HepG2 (cell line): Measurements from ENCODE around the gene METTL5. TPM values are rescaled to one million over a fixed set of nuclear protein-coding genes. Genes with fewer than 3 reads are reported as not detected.

Source experiments
- ETS1 ChIP-seq: sonication (generic); formaldehyde crosslinking; IDR thresholded peaks from 2 replicates; pipeline ENCODE4 v1.4.0; 2020; ENCODE audit warnings: missing genetic modification reagents
- GABPA ChIP-seq, 2 experiments: IDR thresholded peaks; 2 replicates each; pipeline ENCODE4 v1.6.1; 2011 to 2016; ENCODE audit warnings: low read depth in 2 of 2, low read length in 1 of 2, missing biosample characterization in 1 of 2, missing genetic modification characterization in 1 of 2
- IKZF1 ChIP-seq: fragments of 450-650 bp; IDR thresholded peaks from 2 replicates; pipeline ENCODE4 v1.7.1; 2016
- KMT2A ChIP-seq: sonication (generic); formaldehyde crosslinking; IDR thresholded peaks from 2 replicates; pipeline ENCODE4 v1.4.0; 2020; ENCODE audit warnings: missing genetic modification reagents
- LCORL ChIP-seq, 2 experiments: fragments of 450-650 bp in 1 of 2; sonication (generic) in 1 of 2; formaldehyde crosslinking in 1 of 2; IDR thresholded peaks; 2 replicates each; pipeline versions ENCODE4 v1.5.0 to v1.6.1; 2017 to 2020; ENCODE audit warnings: antibody characterized with exemption in 1 of 2, missing genetic modification reagents in 1 of 2
- NKX3-1 ChIP-seq: sonication (generic); formaldehyde crosslinking; IDR thresholded peaks from 2 replicates; pipeline ENCODE4 v1.5.0; 2020; ENCODE audit warnings: missing genetic modification reagents
- NONO ChIP-seq, 2 experiments: fragments of 450-650 bp in 1 of 2; sonication (generic) in 1 of 2; formaldehyde crosslinking in 1 of 2; IDR thresholded peaks in 1 of 2; conservative IDR thresholded peaks in 1 of 2; 2 replicates each; pipeline versions ENCODE4 v1.6.1 to v1.8.0; 2017 to 2022; ENCODE audit warnings: mild to moderate bottlenecking in 1 of 2, missing genetic modification reagents in 1 of 2, moderate library complexity in 1 of 2
- RBM22 ChIP-seq: fragments of 200-400 bp; formaldehyde crosslinking; optimal IDR thresholded peaks from 2 replicates; pipeline ENCODE3; 2017; ENCODE audit warnings: mild to moderate bottlenecking, low read length, moderate library complexity
- TBX3 ChIP-seq: fragments of 450-650 bp; IDR thresholded peaks from 2 replicates; pipeline ENCODE4 v1.6.1; 2017; ENCODE audit warnings: antibody characterized with exemption, mild to moderate bottlenecking, inconsistent platforms, borderline replicate concordance
- U2AF1 ChIP-seq: fragments of 200-400 bp; formaldehyde crosslinking; optimal IDR thresholded peaks from 2 replicates; pipeline ENCODE3; 2017; ENCODE audit warnings: mild to moderate bottlenecking, low read depth, low read length
- ZBTB7B ChIP-seq: sonication (generic); formaldehyde crosslinking; IDR thresholded peaks from 2 replicates; pipeline ENCODE4 v1.4.0; 2020; ENCODE audit warnings: missing genetic modification reagents
- ZNF180 ChIP-seq: sonication (generic); formaldehyde crosslinking; IDR thresholded peaks from 2 replicates; pipeline ENCODE4 v1.4.0; 2020; ENCODE audit warnings: low read depth, missing genetic modification reagents, borderline replicate concordance
- ZNF260 ChIP-seq: sonication (generic); formaldehyde crosslinking; IDR thresholded peaks from 2 replicates; pipeline ENCODE4 v1.4.0; 2020; ENCODE audit warnings: missing genetic modification reagents, low read depth, mild to moderate bottlenecking, borderline replicate concordance
- ZNF263 ChIP-seq: sonication (generic); formaldehyde crosslinking; IDR thresholded peaks from 2 replicates; pipeline ENCODE4 v1.4.0; 2020; ENCODE audit warnings: missing genetic modification reagents
- ZNF337 ChIP-seq: sonication (generic); formaldehyde crosslinking; IDR thresholded peaks from 2 replicates; pipeline ENCODE4 v1.5.1; 2020; ENCODE audit warnings: missing genetic modification reagents, low read depth, mild to moderate bottlenecking, borderline replicate concordance
- ZNF589 ChIP-seq: sonication (generic); formaldehyde crosslinking; conservative IDR thresholded peaks from 2 replicates; pipeline ENCODE4 v1.8.0; 2022; ENCODE audit warnings: mild to moderate bottlenecking, moderate library complexity, missing genetic modification reagents
- ZNF616 ChIP-seq: sonication (generic); formaldehyde crosslinking; IDR thresholded peaks from 2 replicates; pipeline ENCODE4 v1.5.0; 2020; ENCODE audit warnings: low read depth, mild to moderate bottlenecking, missing genetic modification reagents
- ZNF83 ChIP-seq: sonication (generic); formaldehyde crosslinking; IDR thresholded peaks from 2 replicates; pipeline ENCODE4 v1.4.0; 2020; ENCODE audit warnings: missing genetic modification reagents, mild to moderate bottlenecking, borderline replicate concordance
- polyA plus RNA-seq, 8 experiments: library from polyadenylated mRNA; depleted of rRNA in 3 of 8; stranded (reverse) in 7 of 8; unstranded in 1 of 8; fragments of >200 nt; fragmentation: Illumina TruSeq in 4 of 8; extraction: Trizol in 4 of 8; gene quantifications; 2 replicates each; pipeline versions ENCODE4 v1.2.1 to v1.2.3, GENCODE V29; 2011 to 2016; ENCODE audit warnings: low read depth in 4 of 8, missing spikeins in 1 of 8, mixed read lengths in 1 of 8; ENCODE audit not compliant: insufficient read depth in 1 of 8
- total RNA-seq, 5 experiments: library from RNA; depleted of rRNA; stranded (reverse); fragments of >200 nt; fragmentation: Illumina TruSeq; extraction: Trizol; gene quantifications; 2 replicates each; pipeline ENCODE4 v1.2.3, GENCODE V29; 2016; ENCODE audit warnings: low read depth in 1 of 5
- TF ChIP-seq, protein P1 (sequence below): sonication (generic); formaldehyde crosslinking; IDR thresholded peaks from 2 replicates; pipeline ENCODE4 v1.5.1; 2020; ENCODE audit warnings: missing genetic modification reagents, mild to moderate bottlenecking, borderline replicate concordance
- TF ChIP-seq, protein P2 (sequence below): sonication (generic); formaldehyde crosslinking; IDR thresholded peaks from 2 replicates; pipeline ENCODE4 v1.5.0; 2020; ENCODE audit warnings: mild to moderate bottlenecking, missing genetic modification reagents, borderline replicate concordance

The METTL5 gene
- total and polyA plus RNA-seq, 2 of the 13 experiments (the other 11 are each of a cell fraction or from before 2014, with no cell fraction given), result 50.7 to 95.1 TPM

- TF ChIP-seq, protein P1, sequence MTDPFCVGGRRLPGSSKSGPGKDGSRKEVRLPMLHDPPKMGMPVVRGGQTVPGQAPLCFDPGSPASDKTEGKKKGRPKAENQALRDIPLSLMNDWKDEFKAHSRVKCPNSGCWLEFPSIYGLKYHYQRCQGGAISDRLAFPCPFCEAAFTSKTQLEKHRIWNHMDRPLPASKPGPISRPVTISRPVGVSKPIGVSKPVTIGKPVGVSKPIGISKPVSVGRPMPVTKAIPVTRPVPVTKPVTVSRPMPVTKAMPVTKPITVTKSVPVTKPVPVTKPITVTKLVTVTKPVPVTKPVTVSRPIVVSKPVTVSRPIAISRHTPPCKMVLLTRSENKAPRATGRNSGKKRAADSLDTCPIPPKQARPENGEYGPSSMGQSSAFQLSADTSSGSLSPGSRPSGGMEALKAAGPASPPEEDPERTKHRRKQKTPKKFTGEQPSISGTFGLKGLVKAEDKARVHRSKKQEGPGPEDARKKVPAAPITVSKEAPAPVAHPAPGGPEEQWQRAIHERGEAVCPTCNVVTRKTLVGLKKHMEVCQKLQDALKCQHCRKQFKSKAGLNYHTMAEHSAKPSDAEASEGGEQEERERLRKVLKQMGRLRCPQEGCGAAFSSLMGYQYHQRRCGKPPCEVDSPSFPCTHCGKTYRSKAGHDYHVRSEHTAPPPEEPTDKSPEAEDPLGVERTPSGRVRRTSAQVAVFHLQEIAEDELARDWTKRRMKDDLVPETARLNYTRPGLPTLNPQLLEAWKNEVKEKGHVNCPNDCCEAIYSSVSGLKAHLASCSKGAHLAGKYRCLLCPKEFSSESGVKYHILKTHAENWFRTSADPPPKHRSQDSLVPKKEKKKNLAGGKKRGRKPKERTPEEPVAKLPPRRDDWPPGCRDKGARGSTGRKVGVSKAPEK (CRISPR knock-in tag), result no peak
- TF ChIP-seq RBM22 (no peak), ZNF180 (CRISPR knock-in tag) (no peak), U2AF1 (no peak), ZNF260 (CRISPR knock-in tag) (no peak), GABPA (IDR thresholded peaks at IDR 0.05; ENCODE audit: low read depth, low read length) (no peak), GABPA (CRISPR knock-in tag; IDR thresholded peaks at IDR 0.05; ENCODE audit: low read depth) (no peak), ETS1 (CRISPR knock-in tag) (no peak), NONO (IDR thresholded peaks at IDR 0.05) (no peak), NONO (CRISPR knock-in tag; conservative IDR thresholded peaks at IDR 0.05) (0 out of 2 replicates have a peak, but pooled peaks have one; percentile 46), ZBTB7B (CRISPR knock-in tag) (0 out of 2 replicates have a peak, but pooled peaks have one; percentile 35), ZNF589 (0 out of 2 replicates have a peak, but pooled peaks have one; percentile 28), ZNF337 (CRISPR knock-in tag) (0 out of 2 replicates have a peak, but pooled peaks have one; percentile 29), ZNF263 (CRISPR knock-in tag) (peak; percentile 63; the same call in 1 of the 2 replicates), TBX3 (no peak), LCORL (IDR thresholded peaks at IDR 0.05) (no peak), LCORL (CRISPR knock-in tag; IDR thresholded peaks at IDR 0.05) (peak; percentile 61; the same call in 1 of the 2 replicates), KMT2A (CRISPR knock-in tag) (peak; percentile 42; the same call in 1 of the 2 replicates), ZNF616 (CRISPR knock-in tag) (no peak), IKZF1 (no peak), NKX3-1 (CRISPR knock-in tag) (no peak), ZNF83 (CRISPR knock-in tag) (no peak)
- TF ChIP-seq, protein P2, sequence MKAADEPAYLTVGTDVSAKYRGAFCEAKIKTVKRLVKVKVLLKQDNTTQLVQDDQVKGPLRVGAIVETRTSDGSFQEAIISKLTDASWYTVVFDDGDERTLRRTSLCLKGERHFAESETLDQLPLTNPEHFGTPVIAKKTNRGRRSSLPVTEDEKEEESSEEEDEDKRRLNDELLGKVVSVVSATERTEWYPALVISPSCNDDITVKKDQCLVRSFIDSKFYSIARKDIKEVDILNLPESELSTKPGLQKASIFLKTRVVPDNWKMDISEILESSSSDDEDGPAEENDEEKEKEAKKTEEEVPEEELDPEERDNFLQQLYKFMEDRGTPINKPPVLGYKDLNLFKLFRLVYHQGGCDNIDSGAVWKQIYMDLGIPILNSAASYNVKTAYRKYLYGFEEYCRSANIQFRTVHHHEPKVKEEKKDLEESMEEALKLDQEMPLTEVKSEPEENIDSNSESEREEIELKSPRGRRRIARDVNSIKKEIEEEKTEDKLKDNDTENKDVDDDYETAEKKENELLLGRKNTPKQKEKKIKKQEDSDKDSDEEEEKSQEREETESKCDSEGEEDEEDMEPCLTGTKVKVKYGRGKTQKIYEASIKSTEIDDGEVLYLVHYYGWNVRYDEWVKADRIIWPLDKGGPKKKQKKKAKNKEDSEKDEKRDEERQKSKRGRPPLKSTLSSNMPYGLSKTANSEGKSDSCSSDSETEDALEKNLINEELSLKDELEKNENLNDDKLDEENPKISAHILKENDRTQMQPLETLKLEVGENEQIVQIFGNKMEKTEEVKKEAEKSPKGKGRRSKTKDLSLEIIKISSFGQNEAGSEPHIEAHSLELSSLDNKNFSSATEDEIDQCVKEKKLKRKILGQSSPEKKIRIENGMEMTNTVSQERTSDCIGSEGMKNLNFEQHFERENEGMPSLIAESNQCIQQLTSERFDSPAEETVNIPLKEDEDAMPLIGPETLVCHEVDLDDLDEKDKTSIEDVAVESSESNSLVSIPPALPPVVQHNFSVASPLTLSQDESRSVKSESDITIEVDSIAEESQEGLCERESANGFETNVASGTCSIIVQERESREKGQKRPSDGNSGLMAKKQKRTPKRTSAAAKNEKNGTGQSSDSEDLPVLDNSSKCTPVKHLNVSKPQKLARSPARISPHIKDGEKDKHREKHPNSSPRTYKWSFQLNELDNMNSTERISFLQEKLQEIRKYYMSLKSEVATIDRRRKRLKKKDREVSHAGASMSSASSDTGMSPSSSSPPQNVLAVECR (CRISPR knock-in tag), result peak; percentile 75
These were observed 3.6 kb upstream of the METTL5 start (continued) for GRCh38 chr2:169828141-169828811.
